Retinal pigment epithelial cell (primary cell): ENCODE data around the gene TMEM45A.

Experiments
- DNase-seq: peaks from one replicate; pipeline ENCODE4 v3.0.0-alpha.2; 2010; ENCODE audit warnings: low read depth
- H3K4me3 ChIP-seq: 2 replicates; pipeline ENCODE4 v1.5.1; 2011; ENCODE audit warnings: mild to moderate bottlenecking, low read length, control low read depth, moderate library complexity
- CTCF ChIP-seq: conservative IDR thresholded peaks from 2 replicates; pipeline ENCODE4 v1.5.1; 2011; ENCODE audit warnings: low read depth, low read length, control low read depth, inconsistent platforms

The TMEM45A gene

GRCh38 chr3:100516232-100516631 is 23.8 kb downstream of the TMEM45A start:
- TF ChIP-seq CTCF: no peak
- no peak overlapping the region for H3K4me3 ChIP-seq
- no peak for DNase-seq

GRCh38 chr3:100516838-100517237 is 24.4 kb downstream of the TMEM45A start:
- no peak for TF ChIP-seq CTCF
- DNase-seq: no peak
- no peak overlapping the region for H3K4me3 ChIP-seq

- H3K4me3 ChIP-seq: no peak overlapping the region
- no peak for TF ChIP-seq CTCF
- DNase-seq: no peak
Measured at GRCh38 chr3:100517276-100517675, 24.9 kb downstream of the TMEM45A start.

GRCh38 chr3:100518244-100518643 is 25.8 kb downstream of the TMEM45A start:
- DNase-seq: no peak
- TF ChIP-seq CTCF: no peak
- no peak overlapping the region for H3K4me3 ChIP-seq

- no peak for TF ChIP-seq CTCF
- no peak for DNase-seq
Measured at GRCh38 chr3:100518983-100519382, 26.6 kb downstream of the TMEM45A start.

GRCh38 chr3:100521439-100521845 is 29.0 kb downstream of the TMEM45A start:
- no peak overlapping the region for H3K4me3 ChIP-seq
- no peak for TF ChIP-seq CTCF
- no peak for DNase-seq

More at GRCh38 chr3:100518983-100519382, 26.6 kb downstream of the TMEM45A start:
- no peak overlapping the region for H3K4me3 ChIP-seq

GRCh38 chr3:100522125-100522524 is 29.7 kb downstream of the TMEM45A start:
- H3K4me3 ChIP-seq: no peak overlapping the region
- no peak for DNase-seq
- TF ChIP-seq CTCF: no peak
